Neural cell (in vitro differentiated cells): ENCODE data around the gene UGT1A8. TPM values are rescaled to one million over a fixed set of nuclear protein-coding genes. Genes with fewer than 3 reads are reported as not detected.

ENCODE experiments used
- H2AFZ ChIP-seq: fragments of 200-600, 300-800 bp; sonication (generic), shearing (Covaris generic); 2 replicates; pipeline ENCODE4 v1.6.0; 2014; ENCODE audit warnings: low read depth, mild to moderate bottlenecking, antibody characterized with exemption, low read length, moderate library complexity
- H3F3A ChIP-seq: fragments of 200-600 bp; shearing (Covaris generic); 2 replicates; pipeline ENCODE4 v1.6.1; 2016; ENCODE audit warnings: mild to moderate bottlenecking, moderate library complexity, mixed read lengths, antibody characterized with exemption, low read length; ENCODE audit not compliant: insufficient read depth, poor library complexity, severe bottlenecking
- H3K27ac ChIP-seq: fragments of 200-600, 300-800 bp; sonication (generic), shearing (Covaris generic); 2 replicates; pipeline ENCODE4 v1.5.1; 2014; ENCODE audit warnings: mild to moderate bottlenecking, low read length, moderate library complexity
- H3K27me3 ChIP-seq: fragments of 300-800, 200-600 bp; sonication (generic), shearing (Covaris generic); 2 replicates; pipeline ENCODE4 v1.6.0; 2014; ENCODE audit warnings: mild to moderate bottlenecking, low read depth, low read length, moderate library complexity; ENCODE audit not compliant: insufficient read depth
- H3K36me3 ChIP-seq: fragments of 300-800, 200-600 bp; sonication (generic), shearing (Covaris generic); 2 replicates; pipeline ENCODE4 v1.5.1; 2014; ENCODE audit warnings: mild to moderate bottlenecking, antibody characterized with exemption, low read length, moderate library complexity; ENCODE audit not compliant: insufficient read depth
- H3K4me2 ChIP-seq: fragments of 300-800, 200-600 bp; sonication (generic), shearing (Covaris generic); 2 replicates; pipeline ENCODE4 v1.6.0; 2014; ENCODE audit warnings: mild to moderate bottlenecking, low read length
- H3K4me3 ChIP-seq: fragments of 300-800, 200-600 bp; sonication (generic), shearing (Covaris generic); 2 replicates; pipeline ENCODE4 v1.5.1; 2014; ENCODE audit warnings: mild to moderate bottlenecking, low read length, moderate library complexity
- H3K79me2 ChIP-seq: fragments of 200-600 bp; shearing (Covaris generic); replicated peaks from 2 replicates; pipeline ENCODE4 v1.6.0; 2014; ENCODE audit warnings: mild to moderate bottlenecking, low read length, moderate library complexity; ENCODE audit not compliant: insufficient read depth
- H3K9ac ChIP-seq: fragments of 300-800, 200-600 bp; sonication (generic), shearing (Covaris generic); 2 replicates; pipeline ENCODE4 v1.6.1; 2016; ENCODE audit warnings: mild to moderate bottlenecking, low read length, mixed read lengths
- H3K9me2 ChIP-seq: fragments of 200-600 bp; shearing (Covaris generic); 2 replicates; pipeline ENCODE4 v1.6.1; 2016; ENCODE audit warnings: mild to moderate bottlenecking, low read length, mixed read lengths; ENCODE audit not compliant: insufficient read depth
- H3K9me3 ChIP-seq: fragments of 200-600, 300-800 bp; sonication (generic), shearing (Covaris generic); 2 replicates; pipeline ENCODE4 v1.6.1; 2016; ENCODE audit warnings: mild to moderate bottlenecking, mixed run types, low read length, moderate library complexity, mixed read lengths
- H4K20me1 ChIP-seq: fragments of 200-600 bp; shearing (Covaris generic); 2 replicates; pipeline ENCODE4 v1.6.1; 2016; ENCODE audit warnings: mild to moderate bottlenecking, mixed run types; ENCODE audit not compliant: insufficient read depth
- EP300 ChIP-seq: fragments of 450-650 bp; conservative IDR thresholded peaks from 2 replicates; pipeline ENCODE4 v1.6.1; 2014; ENCODE audit warnings: antibody characterized with exemption, mild to moderate bottlenecking, moderate library complexity; ENCODE audit not compliant: poor library complexity, severe bottlenecking
- EZH2 ChIP-seq: fragments of 200-600, 300-800 bp; shearing (Covaris generic), sonication (generic); IDR thresholded peaks from 2 replicates; pipeline ENCODE4 v1.6.1; 2014; ENCODE audit warnings: antibody characterized with exemption, low read length, borderline replicate concordance, mild to moderate bottlenecking; ENCODE audit not compliant: insufficient read depth, poor library complexity, severe bottlenecking
- MXI1 ChIP-seq: fragments of 450-650 bp; conservative IDR thresholded peaks from 2 replicates; pipeline ENCODE4 v1.6.1; 2014; ENCODE audit warnings: antibody characterized with exemption, mild to moderate bottlenecking; ENCODE audit not compliant: poor library complexity, severe bottlenecking
- POLR2AphosphoS5 ChIP-seq: IDR thresholded peaks from 2 replicates; pipeline ENCODE4 v1.6.1; 2012
- RAD21 ChIP-seq: fragments of 450-650 bp; conservative IDR thresholded peaks from 2 replicates; pipeline ENCODE4 v1.6.1; 2014; ENCODE audit warnings: antibody characterized with exemption, mild to moderate bottlenecking, moderate library complexity
- SMC3 ChIP-seq: fragments of 450-650 bp; conservative IDR thresholded peaks from 2 replicates; pipeline ENCODE4 v1.6.1; 2014; ENCODE audit warnings: antibody characterized with exemption, mild to moderate bottlenecking, moderate library complexity; ENCODE audit not compliant: poor library complexity
- TAF1 ChIP-seq: IDR thresholded peaks from 2 replicates; pipeline ENCODE4 v1.6.1; 2012; ENCODE audit warnings: low read depth
- polyA plus RNA-seq: library from polyadenylated mRNA; depleted of rRNA; stranded (reverse); fragments of >200 nt; gene quantifications from 2 replicates; pipeline ENCODE4 v1.2.3, GENCODE V29; 2014
- TF ChIP-seq, protein P1 (sequence below): IDR thresholded peaks from 2 replicates; pipeline ENCODE4 v1.6.1; 2012; ENCODE audit warnings: borderline replicate concordance
- TF ChIP-seq, protein P2 (sequence below): fragments of 450-650 bp; IDR thresholded peaks from 2 replicates; pipeline ENCODE4 v1.5.1; 2014; ENCODE audit warnings: antibody characterized with exemption, mild to moderate bottlenecking, moderate library complexity; ENCODE audit not compliant: poor library complexity, severe bottlenecking

The UGT1A8 gene
- polyA plus RNA-seq, 1 donor from 2014 or later: not detected

- Histone ChIP-seq H4K20me1 (no peaks in the 10 kb centered on the region), H3K9me3 (no peaks in the 10 kb centered on the region), H3K27me3 (no peaks in the 10 kb centered on the region), H3K79me2 (no peaks in the 10 kb centered on the region), H3K27ac (no peak overlapping the region), H2AFZ (no peak overlapping the region), H3K9ac (no peak overlapping the region), H3K9me2 (no peaks in the 10 kb centered on the region), H3K4me2 (no peak overlapping the region), H3F3A (no peaks in the 10 kb centered on the region), H3K36me3 (no peaks in the 10 kb centered on the region), H3K4me3 (no peak overlapping the region)
- TF ChIP-seq EZH2 (no peak), POLR2AphosphoS5 (no peak)
- TF ChIP-seq, protein P1, sequence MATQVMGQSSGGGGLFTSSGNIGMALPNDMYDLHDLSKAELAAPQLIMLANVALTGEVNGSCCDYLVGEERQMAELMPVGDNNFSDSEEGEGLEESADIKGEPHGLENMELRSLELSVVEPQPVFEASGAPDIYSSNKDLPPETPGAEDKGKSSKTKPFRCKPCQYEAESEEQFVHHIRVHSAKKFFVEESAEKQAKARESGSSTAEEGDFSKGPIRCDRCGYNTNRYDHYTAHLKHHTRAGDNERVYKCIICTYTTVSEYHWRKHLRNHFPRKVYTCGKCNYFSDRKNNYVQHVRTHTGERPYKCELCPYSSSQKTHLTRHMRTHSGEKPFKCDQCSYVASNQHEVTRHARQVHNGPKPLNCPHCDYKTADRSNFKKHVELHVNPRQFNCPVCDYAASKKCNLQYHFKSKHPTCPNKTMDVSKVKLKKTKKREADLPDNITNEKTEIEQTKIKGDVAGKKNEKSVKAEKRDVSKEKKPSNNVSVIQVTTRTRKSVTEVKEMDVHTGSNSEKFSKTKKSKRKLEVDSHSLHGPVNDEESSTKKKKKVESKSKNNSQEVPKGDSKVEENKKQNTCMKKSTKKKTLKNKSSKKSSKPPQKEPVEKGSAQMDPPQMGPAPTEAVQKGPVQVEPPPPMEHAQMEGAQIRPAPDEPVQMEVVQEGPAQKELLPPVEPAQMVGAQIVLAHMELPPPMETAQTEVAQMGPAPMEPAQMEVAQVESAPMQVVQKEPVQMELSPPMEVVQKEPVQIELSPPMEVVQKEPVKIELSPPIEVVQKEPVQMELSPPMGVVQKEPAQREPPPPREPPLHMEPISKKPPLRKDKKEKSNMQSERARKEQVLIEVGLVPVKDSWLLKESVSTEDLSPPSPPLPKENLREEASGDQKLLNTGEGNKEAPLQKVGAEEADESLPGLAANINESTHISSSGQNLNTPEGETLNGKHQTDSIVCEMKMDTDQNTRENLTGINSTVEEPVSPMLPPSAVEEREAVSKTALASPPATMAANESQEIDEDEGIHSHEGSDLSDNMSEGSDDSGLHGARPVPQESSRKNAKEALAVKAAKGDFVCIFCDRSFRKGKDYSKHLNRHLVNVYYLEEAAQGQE: no peak
These were observed 181.1 kb downstream of the UGT1A8 start for GRCh38 chr2:233798335-233799086.

- no peak overlapping the region for H2AFZ ChIP-seq
- H3F3A ChIP-seq: no peaks in the 10 kb centered on the region
- H3K9ac ChIP-seq: no peak overlapping the region
- TF ChIP-seq, protein P1: no peak
- TF ChIP-seq, protein P2, sequence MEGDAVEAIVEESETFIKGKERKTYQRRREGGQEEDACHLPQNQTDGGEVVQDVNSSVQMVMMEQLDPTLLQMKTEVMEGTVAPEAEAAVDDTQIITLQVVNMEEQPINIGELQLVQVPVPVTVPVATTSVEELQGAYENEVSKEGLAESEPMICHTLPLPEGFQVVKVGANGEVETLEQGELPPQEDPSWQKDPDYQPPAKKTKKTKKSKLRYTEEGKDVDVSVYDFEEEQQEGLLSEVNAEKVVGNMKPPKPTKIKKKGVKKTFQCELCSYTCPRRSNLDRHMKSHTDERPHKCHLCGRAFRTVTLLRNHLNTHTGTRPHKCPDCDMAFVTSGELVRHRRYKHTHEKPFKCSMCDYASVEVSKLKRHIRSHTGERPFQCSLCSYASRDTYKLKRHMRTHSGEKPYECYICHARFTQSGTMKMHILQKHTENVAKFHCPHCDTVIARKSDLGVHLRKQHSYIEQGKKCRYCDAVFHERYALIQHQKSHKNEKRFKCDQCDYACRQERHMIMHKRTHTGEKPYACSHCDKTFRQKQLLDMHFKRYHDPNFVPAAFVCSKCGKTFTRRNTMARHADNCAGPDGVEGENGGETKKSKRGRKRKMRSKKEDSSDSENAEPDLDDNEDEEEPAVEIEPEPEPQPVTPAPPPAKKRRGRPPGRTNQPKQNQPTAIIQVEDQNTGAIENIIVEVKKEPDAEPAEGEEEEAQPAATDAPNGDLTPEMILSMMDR: no peak
- TF ChIP-seq MXI1 (no peak), POLR2AphosphoS5 (no peak), TAF1 (no peak), RAD21 (no peak), EP300 (no peak), SMC3 (no peak), EZH2 (no peak)
- no peaks in the 10 kb centered on the region for H3K79me2 ChIP-seq
- no peaks in the 10 kb centered on the region for H3K9me3 ChIP-seq
- no peaks in the 10 kb centered on the region for H4K20me1 ChIP-seq
- no peaks in the 10 kb centered on the region for H3K9me2 ChIP-seq
- H3K27ac ChIP-seq: no peak overlapping the region
- no peak overlapping the region for H3K4me3 ChIP-seq
- H3K36me3 ChIP-seq: no peaks in the 10 kb centered on the region
- H3K4me2 ChIP-seq: no peak overlapping the region
- H3K27me3 ChIP-seq: no peaks in the 10 kb centered on the region
These were observed 181.7 kb downstream of the UGT1A8 start for GRCh38 chr2:233799087-233799665.
